Ishikawa (cell line): ENCODE results near the gene OR1K1.

Experiments
- CEBPB ChIP-seq: IDR thresholded peaks from 2 replicates; pipeline ENCODE4 v1.6.1; 2012
- CREB1 ChIP-seq: IDR thresholded peaks from 2 replicates; pipeline ENCODE4 v1.6.1; 2012; ENCODE audit warnings: low read depth
- EP300 ChIP-seq: IDR thresholded peaks from 2 replicates; pipeline ENCODE4 v1.6.1; 2012; ENCODE audit warnings: borderline replicate concordance
- FOXM1 ChIP-seq: IDR thresholded peaks from 2 replicates; pipeline ENCODE4 v1.6.1; 2012; ENCODE audit warnings: low read depth, borderline replicate concordance
- MAX ChIP-seq: IDR thresholded peaks from 2 replicates; pipeline ENCODE4 v1.6.1; 2012
- RAD21 ChIP-seq: IDR thresholded peaks from 2 replicates; pipeline ENCODE4 v1.6.1; 2012; ENCODE audit warnings: low read depth
- REST ChIP-seq: IDR thresholded peaks from 2 replicates; pipeline ENCODE4 v1.6.1; 2012; ENCODE audit warnings: low read depth, mild to moderate bottlenecking
- TAF1 ChIP-seq: IDR thresholded peaks from 2 replicates; pipeline ENCODE4 v1.6.1; 2012; ENCODE audit warnings: low read depth, mild to moderate bottlenecking
- TCF12 ChIP-seq: IDR thresholded peaks from 2 replicates; pipeline ENCODE4 v1.6.1; 2012; ENCODE audit warnings: low read depth
- USF1 ChIP-seq: IDR thresholded peaks from 2 replicates; pipeline ENCODE4 v1.6.1; 2012
- YY1 ChIP-seq: IDR thresholded peaks from 2 replicates; pipeline ENCODE4 v1.6.1; 2012; ENCODE audit warnings: low read depth

- TF ChIP-seq CEBPB (no peak), YY1 (no peak), MAX (no peak), USF1 (no peak), RAD21 (no peak), TAF1 (no peak), EP300 (no peak), FOXM1 (no peak), TCF12 (no peak), REST (no peak), CREB1 (no peak)
Measured at GRCh38 chr9:122807271-122807900, 7.5 kb downstream of the OR1K1 start.
